ENCODE data around the gene ADGRL2.

- no peak for TF ChIP-seq CTCF (IDR thresholded peaks at IDR 0.05)
- TF ChIP-seq POLR2A (IDR thresholded peaks at IDR 0.05) = no peak
- no peak for TF ChIP-seq POLR2AphosphoS5 (IDR thresholded peaks at IDR 0.05)
These were observed 178.2 kb downstream of the ADGRL2 start for GRCh38 chr1:81978945-81979344.
